PC-9 (cell line): ENCODE measurements around the gene EML6. TPM values are rescaled to one million over a fixed set of nuclear protein-coding genes. Genes with fewer than 3 reads are reported as not detected.

Experiments
- BruUV-seq: library from RNA; stranded (reverse); fragments of 400-500 nt; replicated peaks from 2 replicates; lab custom pipeline; 2021; lab: Mats Ljungman, UMichigan
- CTCF ChIA-PET: fragments of 300-600 bp; sonication (Branson Sonifier 250); formaldehyde crosslinking; loops from one replicate; lab custom pipeline; 2022; ENCODE audit warnings: antibody characterized with exemption; lab: Charles Lee
- POLR2A ChIA-PET: fragments of 300-600 bp; sonication (Branson Sonifier 250); formaldehyde crosslinking; loops from one replicate; lab custom pipeline; 2022; ENCODE audit warnings: antibody characterized with exemption; ENCODE audit not compliant: unreplicated experiment; lab: Charles Lee
- DNase-seq, 2 experiments: peaks; one replicate each; pipeline versions ENCODE4 v3.0.0 to v3.0.0-alpha.2; 2015 to 2022; ENCODE audit warnings: mixed read lengths in 1 of 2
- H2AFZ ChIP-seq: fragments of 200-600 bp; sonication (generic); 2 replicates; pipeline ENCODE4 v1.8.1; 2017; ENCODE audit warnings: antibody characterized with exemption
- H3F3A ChIP-seq: fragments of 200-600 bp; sonication (generic); 2 replicates; pipeline ENCODE4 v1.8.1; 2017; ENCODE audit warnings: antibody characterized with exemption, mild to moderate bottlenecking, low read depth; ENCODE audit not compliant: insufficient read depth
- H3K27ac ChIP-seq: fragments of 200-600 bp; sonication (generic); 2 replicates; pipeline ENCODE4 v1.6.1; 2016; ENCODE audit warnings: mixed run types
- H3K27me3 ChIP-seq: fragments of 200-600 bp; sonication (generic); 2 replicates; pipeline ENCODE4 v1.6.1; 2016; ENCODE audit warnings: low read depth, mixed run types; ENCODE audit not compliant: insufficient read depth
- H3K36me3 ChIP-seq: fragments of 200-600 bp; sonication (generic); 2 replicates; pipeline ENCODE4 v1.6.1; 2016; ENCODE audit warnings: low read depth, mixed run types
- H3K4me1 ChIP-seq: fragments of 200-600 bp; sonication (generic); replicated peaks from 2 replicates; pipeline ENCODE4 v1.6.1; 2016; ENCODE audit warnings: mixed run types; ENCODE audit not compliant: insufficient read depth
- H3K4me2 ChIP-seq: fragments of 200-600 bp; sonication (generic); 2 replicates; pipeline ENCODE4 v1.6.1; 2017; ENCODE audit warnings: mixed run types
- H3K4me3 ChIP-seq: fragments of 200-600 bp; sonication (generic); 2 replicates; pipeline ENCODE4 v1.6.1; 2016; ENCODE audit warnings: mixed run types
- H3K79me2 ChIP-seq: fragments of 200-600 bp; sonication (generic); 2 replicates; pipeline ENCODE4 v1.6.1; 2017; ENCODE audit warnings: low read depth, mixed run types
- H3K9me2 ChIP-seq: fragments of 200-600 bp; sonication (generic); 2 replicates; pipeline ENCODE4 v1.8.1; 2017; ENCODE audit warnings: mild to moderate bottlenecking; ENCODE audit not compliant: insufficient read depth
- H3K9me3 ChIP-seq: fragments of 200-600 bp; sonication (generic); 2 replicates; pipeline ENCODE4 v1.8.1; 2016; ENCODE audit warnings: low read depth; ENCODE audit not compliant: insufficient read depth
- H4K20me1 ChIP-seq: fragments of 200-600 bp; sonication (generic); 2 replicates; pipeline ENCODE4 v1.8.1; 2017; ENCODE audit not compliant: insufficient read depth
- CTCF ChIP-seq: fragments of 200-600 bp; sonication (generic); conservative IDR thresholded peaks from 2 replicates; pipeline ENCODE4 v1.6.1; 2017; ENCODE audit warnings: mixed run types, antibody characterized with exemption, mild to moderate bottlenecking, moderate library complexity
- EZH2 ChIP-seq: fragments of 200-600 bp; sonication (generic); IDR thresholded peaks from 2 replicates; pipeline ENCODE4 v1.8.0; 2017; ENCODE audit warnings: antibody characterized with exemption, low read depth
- intact Hi-C: fragments of 100-400 bp; cut with micrococcal nuclease; formaldehyde crosslinking; loops from one replicate; pipeline ENCODE4 v1.10.0; 2022; ENCODE audit not compliant: unreplicated experiment
- total RNA-seq: library from RNA; stranded (reverse); gene quantifications from 2 replicates; pipeline ENCODE4 v1.2.3, GENCODE V29; 2021

The EML6 gene
- total RNA-seq, 1 experiment from 2014 or later: 3.7 TPM

DNA sequence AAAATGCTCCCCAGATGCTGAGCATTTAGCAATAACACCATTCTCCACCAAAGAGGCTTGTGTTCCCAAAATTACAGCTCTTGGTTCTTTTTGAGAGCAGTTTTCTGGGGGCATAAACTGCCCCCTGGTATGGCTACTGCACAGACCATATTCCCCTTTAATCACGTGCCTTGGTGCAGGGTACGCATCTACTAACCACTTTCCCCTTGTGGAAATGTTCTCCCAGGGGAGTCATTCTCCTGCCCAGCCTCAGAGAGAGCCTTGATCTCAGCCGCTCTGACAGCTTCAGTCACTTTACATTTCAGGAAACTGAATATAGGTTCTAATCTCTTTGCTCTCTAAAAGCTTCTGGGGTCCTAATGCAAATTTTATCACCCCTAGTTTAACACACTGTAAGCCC, 44.7 kb upstream of the EML6 start:
- Histone ChIP-seq H3K4me3 (no peak overlapping the region), H3K9me3 (no peaks in the 10 kb centered on the region), H3F3A (no peaks in the 10 kb centered on the region), H4K20me1 (no peaks in the 10 kb centered on the region), H3K9me2 (no peaks in the 10 kb centered on the region), H3K79me2 (no peaks in the 10 kb centered on the region), H3K4me1 (no peaks in the 10 kb centered on the region), H3K36me3 (no peaks in the 10 kb centered on the region), H3K27ac (no peak overlapping the region), H2AFZ (no peak overlapping the region), H3K4me2 (no peak overlapping the region), H3K27me3 (no peaks in the 10 kb centered on the region)
- no TSS peak for BruUV-seq
- CTCF ChIA-PET: no interaction called here
- POLR2A ChIA-PET: no interaction called here
- intact Hi-C loops: no loop called here
- DNase-seq: no peak
- TF ChIP-seq EZH2: no peak
- no peak for TF ChIP-seq CTCF

- intact Hi-C loops: no loop called here
- Histone ChIP-seq H3K4me1 (no peaks in the 10 kb centered on the region), H3K27me3 (no peaks in the 10 kb centered on the region), H3K4me2 (no peak overlapping the region), H3F3A (no peaks in the 10 kb centered on the region), H3K9me2 (no peaks in the 10 kb centered on the region), H3K27ac (no peak overlapping the region), H3K4me3 (no peak overlapping the region), H4K20me1 (no peaks in the 10 kb centered on the region), H3K79me2 (no peaks in the 10 kb centered on the region), H3K36me3 (no peaks in the 10 kb centered on the region), H2AFZ (no peak overlapping the region), H3K9me3 (no peaks in the 10 kb centered on the region)
- CTCF ChIA-PET: no interaction called here
- BruUV-seq: no TSS peak
- TF ChIP-seq EZH2: no peak
- TF ChIP-seq CTCF: no peak
- no peak for DNase-seq
- POLR2A ChIA-PET: no interaction called here
Observed at GRCh38 chr2:54680397-54681041, 42.9 kb upstream of the EML6 start.

- Histone ChIP-seq H2AFZ (no peak overlapping the region), H3K9me3 (no peaks in the 10 kb centered on the region), H3K79me2 (no peaks in the 10 kb centered on the region), H3K27ac (no peak overlapping the region), H3K4me2 (no peak overlapping the region), H4K20me1 (no peaks in the 10 kb centered on the region), H3K9me2 (no peaks in the 10 kb centered on the region), H3K4me1 (no peaks in the 10 kb centered on the region), H3K27me3 (no peaks in the 10 kb centered on the region), H3F3A (no peaks in the 10 kb centered on the region), H3K4me3 (no peak overlapping the region), H3K36me3 (no peaks in the 10 kb centered on the region)
- intact Hi-C loops: no loop called here
- ChIA-PET POLR2A (no interaction called here), CTCF (no interaction called here)
- TF ChIP-seq CTCF (no peak), EZH2 (no peak)
- no peak for DNase-seq
- BruUV-seq: no TSS peak
Observed at GRCh38 chr2:54681416-54681815, 42.0 kb upstream of the EML6 start.
